IgD-negative memory B cell (primary cell): Measurements from ENCODE around the gene DMTF1. TPM values are rescaled to one million over a fixed set of nuclear protein-coding genes. Genes with fewer than 3 reads are reported as not detected.
"Not testable (repeated sequence)": the region's sequence is repeated elsewhere in the genome, so short reads cannot be mapped to it uniquely, and the experiment has no call there.

ENCODE experiments used
- H3K27ac Mint-ChIP-seq, 3 donors: one replicate each; pipeline ENCODE4 v1.8.0; 2020 to 2022; ENCODE audit warnings: mild to moderate bottlenecking in 3 of 3, mixed read lengths in 3 of 3, moderate library complexity in 1 of 3
- H3K27me3 Mint-ChIP-seq: one replicate; pipeline ENCODE4 v1.8.0; 2021; ENCODE audit warnings: mixed read lengths
- H3K36me3 Mint-ChIP-seq: one replicate; pipeline ENCODE4 v1.8.0; 2020; ENCODE audit warnings: mild to moderate bottlenecking, mixed read lengths
- H3K4me1 Mint-ChIP-seq, 3 donors: one replicate each; pipeline ENCODE4 v1.8.0; 2020 to 2022; ENCODE audit warnings: mixed read lengths in 3 of 3, mild to moderate bottlenecking in 1 of 3
- H3K4me3 Mint-ChIP-seq, 4 donors: one replicate each; pipeline ENCODE4 v1.8.0; 2020 to 2022; ENCODE audit warnings: mild to moderate bottlenecking in 4 of 4, mixed read lengths in 4 of 4, moderate library complexity in 3 of 4
- H3K9me3 Mint-ChIP-seq, 3 donors: one replicate each; pipeline ENCODE4 v1.8.0; 2020 to 2021; ENCODE audit warnings: mixed read lengths in 3 of 3, mild to moderate bottlenecking in 1 of 3
- polyA plus RNA-seq: library from polyadenylated mRNA; unstranded; fragments of 300-500 nt; fragmentation: Illumina TruSeq; gene quantifications from one replicate; pipeline ENCODE4 v1.2.3, GENCODE V29; 2021

DMTF1 gene
- polyA plus RNA-seq = 35.1 TPM

DNA sequence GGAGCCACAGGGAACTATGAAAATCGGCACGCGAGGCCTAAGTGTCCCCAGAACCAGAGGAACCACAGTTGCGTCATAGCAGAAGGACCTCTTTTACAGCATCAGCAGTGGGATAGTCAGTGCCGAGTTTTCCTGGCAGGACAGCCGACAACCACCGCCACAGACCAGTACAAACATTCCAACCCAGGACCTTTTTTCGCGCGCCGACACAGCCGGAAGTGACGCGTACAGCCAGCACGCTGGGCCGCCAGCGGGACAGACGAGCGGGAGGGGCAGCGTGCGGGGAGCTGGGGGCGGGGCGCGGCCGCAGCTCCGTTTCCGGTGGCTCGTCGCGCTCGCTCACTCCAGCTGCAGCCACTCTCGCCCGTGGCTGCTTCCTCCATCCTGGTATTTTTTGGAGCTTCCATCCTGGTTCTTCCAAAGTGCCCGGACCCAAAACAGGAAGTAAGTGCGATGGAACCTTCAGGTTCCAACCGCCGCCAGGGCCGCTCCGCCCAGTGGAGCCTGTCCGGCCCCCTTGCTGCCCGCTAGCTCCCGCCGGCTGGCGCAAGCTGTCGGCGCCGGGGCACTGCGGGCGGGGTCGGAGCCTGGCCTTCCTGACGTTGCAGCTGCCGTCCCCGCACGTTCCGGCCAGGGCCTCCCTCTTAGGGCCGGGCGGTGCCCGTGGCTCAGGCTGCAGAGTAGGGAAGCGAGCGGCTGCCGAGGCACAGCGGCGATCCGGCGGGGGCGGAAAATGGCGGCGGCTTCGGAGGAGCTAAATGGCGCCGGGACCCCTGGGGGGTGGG, at the start of gene DMTF1:
Gene DMTF1 (plus strand): TSS at position 342 of the 785 bp plus-strand sequence. CDS start 12,489 bp downstream, outside the sequence.
- Mint-ChIP-seq H3K4me1 (peaks cover 32 to 44% (median 41%) of the 10 kb centered on the region in 3 donors), H3K4me3 (peak within 1 kb of the TSS; percentile 93 to 100 (median 96)), H3K27me3 (no peaks in the 10 kb centered on the region), H3K9me3 (no peaks in the 10 kb centered on the region), H3K36me3 (peaks cover 6% of the 10 kb centered on the region), H3K27ac (peak within 1 kb of the TSS; percentile 91 to 99 (median 98))

- peaks cover 4% of the 10 kb centered on the region for H3K27me3 Mint-ChIP-seq
- H3K4me1 Mint-ChIP-seq = no peaks in the 10 kb centered on the region
- peaks cover 5% of the 10 kb centered on the region for H3K36me3 Mint-ChIP-seq
- H3K4me3 Mint-ChIP-seq = no peak overlapping the region
- no peak overlapping the region for H3K27ac Mint-ChIP-seq
- H3K9me3 Mint-ChIP-seq = peaks cover 0 to 2% (median 0%) of the 10 kb centered on the region in 3 donors
Measured at GRCh38 chr7:87105401-87105800, 46.9 kb upstream of the DMTF1 start.

DNA sequence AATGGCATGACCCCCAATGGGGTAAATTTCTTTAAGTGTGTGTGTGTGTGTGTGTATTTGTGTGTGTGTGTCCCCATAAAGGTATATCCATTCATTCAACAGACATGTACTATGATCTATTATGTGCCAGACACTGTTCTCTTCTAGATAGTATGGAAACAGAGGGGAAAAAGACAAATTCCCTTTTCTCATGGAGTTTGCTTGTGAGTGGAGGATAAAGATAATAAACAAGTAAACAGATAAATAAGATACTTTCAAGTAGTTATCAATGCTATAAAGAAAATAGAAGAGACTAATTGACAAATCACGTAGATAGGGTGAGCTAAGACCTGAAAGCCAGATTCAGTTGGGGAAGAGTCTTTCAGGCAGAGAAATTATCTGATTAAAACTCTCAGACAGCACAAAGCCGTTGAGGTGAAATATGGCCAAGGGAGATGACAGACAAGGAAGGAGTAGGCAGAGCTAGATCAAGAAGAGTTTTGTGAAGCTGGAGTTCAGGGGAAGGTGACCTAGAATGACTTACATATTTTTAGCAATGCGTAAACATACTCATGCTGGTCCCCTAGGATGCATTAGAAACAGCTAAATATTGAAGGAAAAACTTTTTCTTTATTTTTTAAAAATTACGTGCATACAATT, 45.2 kb upstream of the DMTF1 start:
- no peak overlapping the region for H3K27ac Mint-ChIP-seq
- H3K4me3 Mint-ChIP-seq = no peak overlapping the region
- peaks cover 5% of the 10 kb centered on the region for H3K36me3 Mint-ChIP-seq
- no peaks in the 10 kb centered on the region for H3K4me1 Mint-ChIP-seq
- H3K9me3 Mint-ChIP-seq = peaks cover 0 to 2% (median 0%) of the 10 kb centered on the region in 3 donors
- H3K27me3 Mint-ChIP-seq = peaks cover 4% of the 10 kb centered on the region

GRCh38 chr7:87107949-87108776, 44.1 kb upstream of the DMTF1 start:
- H3K27ac Mint-ChIP-seq = no peak overlapping the region
- peaks cover 4% of the 10 kb centered on the region for H3K27me3 Mint-ChIP-seq
- no peaks in the 10 kb centered on the region for H3K4me1 Mint-ChIP-seq
- H3K9me3 Mint-ChIP-seq = peaks cover 0 to 2% (median 0%) of the 10 kb centered on the region in 3 donors
- peaks cover 5% of the 10 kb centered on the region for H3K36me3 Mint-ChIP-seq
- H3K4me3 Mint-ChIP-seq = no peak overlapping the region

DNA sequence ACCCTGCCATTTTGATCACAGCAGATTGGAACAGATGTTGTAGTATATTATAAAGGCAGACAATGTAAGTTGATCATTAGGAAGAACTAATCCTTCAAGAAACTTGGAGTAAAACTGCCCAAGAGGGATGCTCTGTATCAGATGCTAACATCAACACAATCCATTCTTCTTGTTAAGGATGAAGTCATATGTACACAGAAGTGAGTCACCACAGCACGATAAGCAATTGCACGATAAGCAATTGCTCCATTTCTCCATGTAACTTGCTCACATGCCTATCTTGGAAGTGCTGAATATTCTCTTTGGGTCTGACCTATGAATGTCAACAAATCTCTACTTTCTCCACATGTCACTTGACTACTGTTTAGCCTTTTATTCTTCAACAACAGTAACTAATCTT, 41.5 kb upstream of the DMTF1 start:
- no peaks in the 10 kb centered on the region for H3K4me1 Mint-ChIP-seq
- peaks cover 0 to 8% (median 2%) of the 10 kb centered on the region in 3 donors for H3K9me3 Mint-ChIP-seq
- peaks cover 4% of the 10 kb centered on the region for H3K27me3 Mint-ChIP-seq
- no peak overlapping the region for H3K4me3 Mint-ChIP-seq
- no peak overlapping the region for H3K27ac Mint-ChIP-seq
- peaks cover 5% of the 10 kb centered on the region for H3K36me3 Mint-ChIP-seq

DNA sequence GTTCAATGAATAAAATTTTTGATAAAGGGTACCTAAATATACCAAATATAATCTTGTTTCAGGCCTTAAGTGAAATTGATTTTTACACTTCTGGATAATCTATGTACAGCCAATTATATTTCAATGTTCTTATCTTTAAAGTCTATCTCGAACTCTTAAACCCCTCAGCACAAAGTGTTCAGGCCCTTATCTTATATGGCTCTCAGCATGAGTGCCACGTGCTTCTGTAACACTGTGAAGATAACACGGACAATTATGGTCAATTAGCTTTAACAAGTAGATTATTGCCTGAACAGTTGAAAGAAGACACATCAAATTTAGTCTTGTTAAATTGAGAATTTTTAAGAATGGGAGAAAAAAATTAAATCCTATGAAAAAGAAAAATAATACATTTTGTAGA, 40.4 kb upstream of the DMTF1 start:
- Mint-ChIP-seq H3K4me3 (no peak overlapping the region), H3K4me1 (no peaks in the 10 kb centered on the region), H3K27me3 (peaks cover 3% of the 10 kb centered on the region), H3K9me3 (peaks cover 0 to 8% (median 2%) of the 10 kb centered on the region in 3 donors), H3K36me3 (peaks cover 5% of the 10 kb centered on the region), H3K27ac (no peak overlapping the region)

GRCh38 chr7:87113077-87113476, 39.2 kb upstream of the DMTF1 start:
- Mint-ChIP-seq H3K4me3 (no peak overlapping the region), H3K27ac (no peak overlapping the region), H3K36me3 (peaks cover 3% of the 10 kb centered on the region), H3K27me3 (no peaks in the 10 kb centered on the region), H3K9me3 (peaks cover 0 to 8% (median 2%) of the 10 kb centered on the region in 3 donors), H3K4me1 (no peaks in the 10 kb centered on the region)

DNA sequence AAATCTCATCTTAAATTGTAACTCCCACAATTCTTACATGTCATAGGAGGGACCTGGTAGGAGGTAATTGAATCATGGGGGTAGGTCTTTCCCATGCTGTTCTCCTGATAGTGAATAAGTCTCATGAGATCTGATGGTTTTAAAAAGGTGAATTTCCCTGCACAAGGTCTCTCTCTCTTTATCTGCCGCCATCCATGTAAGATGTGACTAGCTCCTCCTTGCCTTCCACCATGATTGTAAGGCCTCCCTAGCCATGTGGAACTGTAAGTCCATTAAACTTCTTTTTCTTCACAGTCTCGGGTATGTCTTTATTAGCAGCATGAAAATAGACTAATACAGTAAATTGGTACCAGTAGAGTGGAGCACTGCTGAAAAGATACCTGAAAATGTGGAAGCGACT, 38.3 kb upstream of the DMTF1 start:
- H3K4me1 Mint-ChIP-seq, H3K27me3 Mint-ChIP-seq: not testable (repeated sequence)

DNA sequence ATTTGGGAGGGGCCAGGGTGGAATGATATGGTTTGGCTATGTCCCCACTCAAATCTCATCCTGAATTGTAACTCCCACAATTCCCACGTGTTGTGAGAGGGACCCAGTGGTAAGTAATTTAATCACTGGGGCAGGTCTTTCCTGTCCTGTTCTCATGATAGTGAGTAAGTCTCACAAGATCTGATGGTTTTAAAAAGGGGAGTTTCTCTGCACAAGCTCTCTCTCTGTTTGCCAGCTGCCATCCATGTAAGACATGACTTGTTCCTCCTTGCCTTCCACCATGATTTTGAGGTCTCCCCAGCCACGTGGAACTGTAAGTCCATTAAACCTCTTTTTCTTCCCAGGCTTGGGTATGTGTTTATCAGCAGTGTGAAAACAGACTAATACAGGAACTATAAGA, 36.5 kb upstream of the DMTF1 start:
- not testable (repeated sequence) for H3K4me3 Mint-ChIP-seq, H3K27me3 Mint-ChIP-seq, H3K9me3 Mint-ChIP-seq, H3K36me3 Mint-ChIP-seq, H3K27ac Mint-ChIP-seq, H3K4me1 Mint-ChIP-seq

More for the DNA sequence above, 38.3 kb upstream of the DMTF1 start:
- not testable (repeated sequence) for H3K36me3 Mint-ChIP-seq, H3K9me3 Mint-ChIP-seq, H3K27ac Mint-ChIP-seq, H3K4me3 Mint-ChIP-seq

- no peak overlapping the region for H3K4me3 Mint-ChIP-seq
- no peaks in the 10 kb centered on the region for H3K27me3 Mint-ChIP-seq
- no peaks in the 10 kb centered on the region for H3K4me1 Mint-ChIP-seq
- no peaks in the 10 kb centered on the region for H3K36me3 Mint-ChIP-seq
- H3K9me3 Mint-ChIP-seq = peaks cover 0 to 8% (median 2%) of the 10 kb centered on the region in 3 donors
- H3K27ac Mint-ChIP-seq = no peak overlapping the region
Measured at GRCh38 chr7:87116315-87116714, 35.9 kb upstream of the DMTF1 start.

GRCh38 chr7:87119581-87119980, 32.7 kb upstream of the DMTF1 start:
- Mint-ChIP-seq H3K36me3 (no peaks in the 10 kb centered on the region), H3K27ac (no peak overlapping the region), H3K4me1 (no peaks in the 10 kb centered on the region), H3K27me3 (no peaks in the 10 kb centered on the region), H3K9me3 (no peaks in the 10 kb centered on the region), H3K4me3 (no peak overlapping the region)

GRCh38 chr7:87123105-87123504, 29.1 kb upstream of the DMTF1 start:
- H3K4me1 Mint-ChIP-seq = peaks cover 0 to 2% (median 0%) of the 10 kb centered on the region in 3 donors

DNA sequence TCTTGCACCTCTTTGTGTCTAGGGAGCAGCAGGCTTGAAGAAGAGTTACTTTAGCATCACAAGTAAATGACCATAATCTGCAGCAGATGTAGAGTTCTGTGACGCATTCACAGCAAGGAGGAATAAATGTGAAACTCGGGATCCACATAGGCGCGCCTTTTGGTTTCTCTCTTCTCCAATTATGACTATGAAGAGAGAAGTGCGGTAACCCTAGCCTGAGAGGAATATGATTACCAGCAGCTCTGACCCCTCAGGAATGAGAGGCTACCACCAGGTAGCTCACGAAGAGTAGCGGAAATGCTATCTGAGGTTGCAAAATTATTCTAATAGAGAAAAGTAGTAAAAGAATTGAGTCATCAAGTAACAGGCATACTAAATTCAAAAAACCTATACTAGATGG, 25.2 kb upstream of the DMTF1 start:
- Mint-ChIP-seq H3K9me3 (no peaks in the 10 kb centered on the region), H3K27ac (no peak overlapping the region), H3K4me1 (peaks cover 0 to 6% (median 5%) of the 10 kb centered on the region in 3 donors), H3K36me3 (no peaks in the 10 kb centered on the region), H3K27me3 (peaks cover 5% of the 10 kb centered on the region), H3K4me3 (no peak overlapping the region)

More at GRCh38 chr7:87123105-87123504, 29.1 kb upstream of the DMTF1 start:
- no peaks in the 10 kb centered on the region for H3K36me3 Mint-ChIP-seq
- H3K27me3 Mint-ChIP-seq = peaks cover 5% of the 10 kb centered on the region
- no peak overlapping the region for H3K27ac Mint-ChIP-seq
- no peak overlapping the region for H3K4me3 Mint-ChIP-seq
- no peaks in the 10 kb centered on the region for H3K9me3 Mint-ChIP-seq

- Mint-ChIP-seq H3K36me3 (peaks cover 2% of the 10 kb centered on the region), H3K27me3 (peaks cover 5% of the 10 kb centered on the region), H3K4me3 (no peak overlapping the region), H3K9me3 (no peaks in the 10 kb centered on the region), H3K4me1 (peaks cover 2 to 9% (median 9%) of the 10 kb centered on the region in 3 donors), H3K27ac (no peak overlapping the region)
Measured at GRCh38 chr7:87128861-87129267, 23.4 kb upstream of the DMTF1 start.

GRCh38 chr7:87129332-87129731, 22.9 kb upstream of the DMTF1 start:
- no peak overlapping the region for H3K27ac Mint-ChIP-seq

More at GRCh38 chr7:87129332-87129731, 22.9 kb upstream of the DMTF1 start:
- peaks cover 2% of the 10 kb centered on the region for H3K36me3 Mint-ChIP-seq
- H3K9me3 Mint-ChIP-seq = no peaks in the 10 kb centered on the region
- peaks cover 3 to 14% (median 13%) of the 10 kb centered on the region in 3 donors for H3K4me1 Mint-ChIP-seq
- peaks cover 5% of the 10 kb centered on the region for H3K27me3 Mint-ChIP-seq
- H3K4me3 Mint-ChIP-seq = no peak overlapping the region
